ENCODE data around the gene RGS9. TPM values are rescaled to one million over a fixed set of nuclear protein-coding genes. Genes with fewer than 3 reads are reported as not detected.

RGS9 gene
- total and polyA plus RNA-seq, 2 donors (not counting 1 experiment from before 2014, with no cell fraction given), result 1.6 to 1.7 TPM

DNA sequence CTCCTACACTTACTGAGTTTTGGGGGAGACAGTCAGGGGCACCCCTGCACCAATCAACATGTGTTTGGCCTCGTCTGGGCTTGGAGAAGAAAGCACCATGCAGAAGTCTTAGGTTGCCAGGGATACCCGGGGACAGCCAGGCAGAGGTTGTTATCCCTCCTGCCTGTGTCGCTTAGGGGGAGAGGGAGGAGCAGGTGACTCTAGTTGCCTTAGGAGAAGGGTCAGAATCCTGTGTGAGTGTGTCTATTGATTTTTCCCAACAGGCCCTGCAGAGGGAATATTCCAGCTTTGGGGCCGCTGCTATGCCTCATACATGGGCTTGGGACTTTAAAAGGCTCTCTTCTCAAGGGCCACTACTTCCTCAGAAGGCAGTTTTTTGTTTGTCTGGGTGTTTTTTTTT lies 89.1 kb downstream of the RGS9 start:
- Histone ChIP-seq H3K9ac (ENCODE audit: insufficient read depth, low read length) (no peak overlapping the region), H3K27ac (ENCODE audit: insufficient read depth, low read length) (no peak overlapping the region), H3K27me3 (ENCODE audit: control insufficient read depth, insufficient read depth, low read length) (no peaks in the 10 kb centered on the region), H3K36me3 (ENCODE audit: control insufficient read depth, insufficient read depth, low read length) (no peaks in the 10 kb centered on the region), H3K4me1 (ENCODE audit: control insufficient read depth, extremely low read depth, insufficient read depth, low read length) (no peaks in the 10 kb centered on the region), H3K79me2 (ENCODE audit: control insufficient read depth, insufficient read depth, low read length) (no peaks in the 10 kb centered on the region), H3K9me3 (ENCODE audit: control insufficient read depth, insufficient read depth, low read depth, low read length) (no peaks in the 10 kb centered on the region), H3K4me2 (ENCODE audit: extremely low read depth, insufficient read depth, low read length) (no peak overlapping the region), H2AFZ (ENCODE audit: low read length) (no peak overlapping the region), H3K4me3 (replicated peaks in 1 of 4; ENCODE audit: control extremely low read depth in 1 of 4, insufficient read depth in 1 of 4, low read depth in 3 of 4, low read length in 4 of 4) (no peak overlapping the region), H4K20me1 (ENCODE audit: control insufficient read depth, extremely low read depth, insufficient read depth, low read length) (no peaks in the 10 kb centered on the region)
- no peak for TF ChIP-seq EZH2 (IDR thresholded peaks at IDR 0.05; ENCODE audit: low read length, missing control alignments)
- TF ChIP-seq, protein P1, sequence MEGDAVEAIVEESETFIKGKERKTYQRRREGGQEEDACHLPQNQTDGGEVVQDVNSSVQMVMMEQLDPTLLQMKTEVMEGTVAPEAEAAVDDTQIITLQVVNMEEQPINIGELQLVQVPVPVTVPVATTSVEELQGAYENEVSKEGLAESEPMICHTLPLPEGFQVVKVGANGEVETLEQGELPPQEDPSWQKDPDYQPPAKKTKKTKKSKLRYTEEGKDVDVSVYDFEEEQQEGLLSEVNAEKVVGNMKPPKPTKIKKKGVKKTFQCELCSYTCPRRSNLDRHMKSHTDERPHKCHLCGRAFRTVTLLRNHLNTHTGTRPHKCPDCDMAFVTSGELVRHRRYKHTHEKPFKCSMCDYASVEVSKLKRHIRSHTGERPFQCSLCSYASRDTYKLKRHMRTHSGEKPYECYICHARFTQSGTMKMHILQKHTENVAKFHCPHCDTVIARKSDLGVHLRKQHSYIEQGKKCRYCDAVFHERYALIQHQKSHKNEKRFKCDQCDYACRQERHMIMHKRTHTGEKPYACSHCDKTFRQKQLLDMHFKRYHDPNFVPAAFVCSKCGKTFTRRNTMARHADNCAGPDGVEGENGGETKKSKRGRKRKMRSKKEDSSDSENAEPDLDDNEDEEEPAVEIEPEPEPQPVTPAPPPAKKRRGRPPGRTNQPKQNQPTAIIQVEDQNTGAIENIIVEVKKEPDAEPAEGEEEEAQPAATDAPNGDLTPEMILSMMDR (conservative IDR thresholded peaks at IDR 0.05 in 1 of 2, IDR thresholded peaks at IDR 0.05 in 1 of 2; ENCODE audit: low read depth in 1 of 2, low read length in 2 of 2), result no peak
- no peak for DNase-seq (ENCODE audit: low read depth in 2 of 2)

DNA sequence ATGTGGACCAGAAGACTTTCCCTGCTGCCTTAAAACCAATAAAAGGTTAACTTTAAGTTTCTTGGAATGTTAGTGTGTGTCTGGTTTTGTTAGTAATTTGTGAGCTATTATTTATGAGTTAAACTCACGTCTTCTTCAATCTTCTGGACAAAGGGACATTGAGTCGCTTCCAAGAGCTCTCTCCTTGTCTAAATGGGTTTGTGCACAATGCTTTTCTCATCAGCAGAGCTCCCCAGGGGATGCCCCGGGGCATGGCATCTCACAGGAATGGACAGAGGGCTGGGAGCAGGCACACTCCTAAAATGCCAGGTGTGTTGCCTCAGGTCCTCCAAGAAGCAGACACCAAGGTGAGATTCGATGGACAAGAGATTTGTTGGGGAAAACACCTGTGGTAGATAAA lies 90.5 kb downstream of the RGS9 start:
- no peak overlapping the region for H3K27ac ChIP-seq (ENCODE audit: insufficient read depth, low read length)
- H3K36me3 ChIP-seq (ENCODE audit: control insufficient read depth, insufficient read depth, low read length), result no peaks in the 10 kb centered on the region
- TF ChIP-seq EZH2 (IDR thresholded peaks at IDR 0.05; ENCODE audit: low read length, missing control alignments), result no peak
- TF ChIP-seq, protein P1 (conservative IDR thresholded peaks at IDR 0.05 in 1 of 2, IDR thresholded peaks at IDR 0.05 in 1 of 2; ENCODE audit: low read depth in 1 of 2, low read length in 2 of 2), result no peak
- no peak for DNase-seq (ENCODE audit: low read depth in 2 of 2)
- H3K4me3 ChIP-seq (replicated peaks in 1 of 4; ENCODE audit: control extremely low read depth in 1 of 4, insufficient read depth in 1 of 4, low read depth in 3 of 4, low read length in 4 of 4), result no peak overlapping the region
- H3K9ac ChIP-seq (ENCODE audit: insufficient read depth, low read length), result no peak overlapping the region
- H3K27me3 ChIP-seq (ENCODE audit: control insufficient read depth, insufficient read depth, low read length), result no peaks in the 10 kb centered on the region
- H4K20me1 ChIP-seq (ENCODE audit: control insufficient read depth, extremely low read depth, insufficient read depth, low read length), result no peaks in the 10 kb centered on the region
- H3K9me3 ChIP-seq (ENCODE audit: control insufficient read depth, insufficient read depth, low read depth, low read length), result no peaks in the 10 kb centered on the region
- H2AFZ ChIP-seq (ENCODE audit: low read length), result no peak overlapping the region
- H3K79me2 ChIP-seq (ENCODE audit: control insufficient read depth, insufficient read depth, low read length), result no peaks in the 10 kb centered on the region
- no peaks in the 10 kb centered on the region for H3K4me1 ChIP-seq (ENCODE audit: control insufficient read depth, extremely low read depth, insufficient read depth, low read length)
- no peak overlapping the region for H3K4me2 ChIP-seq (ENCODE audit: extremely low read depth, insufficient read depth, low read length)

DNA sequence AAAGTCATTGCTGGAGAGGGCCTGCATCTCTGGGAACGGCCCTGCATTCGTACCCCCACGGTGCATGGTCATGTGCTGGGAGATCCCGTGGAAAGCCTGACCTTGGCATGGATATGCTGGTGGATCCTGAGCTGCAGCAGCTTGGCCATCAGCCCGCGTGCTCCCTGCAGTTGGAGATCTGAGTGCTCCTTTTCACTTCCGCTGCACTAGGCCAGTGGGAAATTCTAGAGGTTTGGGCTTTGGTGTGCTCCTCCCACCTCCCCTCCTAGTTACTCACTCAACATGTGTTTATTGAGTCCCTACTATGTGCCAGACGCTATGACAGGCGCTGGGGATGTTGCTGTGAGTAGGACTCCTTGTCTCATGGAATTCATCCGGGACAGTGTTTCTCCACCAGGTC lies 91.1 kb downstream of the RGS9 start:
- H3K27ac ChIP-seq (ENCODE audit: insufficient read depth, low read length), result no peak overlapping the region
- no peaks in the 10 kb centered on the region for H3K79me2 ChIP-seq (ENCODE audit: control insufficient read depth, insufficient read depth, low read length)
- H3K36me3 ChIP-seq (ENCODE audit: control insufficient read depth, insufficient read depth, low read length), result no peaks in the 10 kb centered on the region
- no peaks in the 10 kb centered on the region for H3K27me3 ChIP-seq (ENCODE audit: control insufficient read depth, insufficient read depth, low read length)
- H3K9ac ChIP-seq (ENCODE audit: insufficient read depth, low read length), result no peak overlapping the region
- no peak overlapping the region for H3K4me2 ChIP-seq (ENCODE audit: extremely low read depth, insufficient read depth, low read length)
- TF ChIP-seq, protein P1 (conservative IDR thresholded peaks at IDR 0.05 in 1 of 2, IDR thresholded peaks at IDR 0.05 in 1 of 2; ENCODE audit: low read depth in 1 of 2, low read length in 2 of 2), result no peak
- no peak for TF ChIP-seq EZH2 (IDR thresholded peaks at IDR 0.05; ENCODE audit: low read length, missing control alignments)
- H4K20me1 ChIP-seq (ENCODE audit: control insufficient read depth, extremely low read depth, insufficient read depth, low read length), result no peaks in the 10 kb centered on the region
- H3K4me3 ChIP-seq (replicated peaks in 1 of 4; ENCODE audit: control extremely low read depth in 1 of 4, insufficient read depth in 1 of 4, low read depth in 3 of 4, low read length in 4 of 4), result no peak overlapping the region
- H2AFZ ChIP-seq (ENCODE audit: low read length), result no peak overlapping the region
- H3K9me3 ChIP-seq (ENCODE audit: control insufficient read depth, insufficient read depth, low read depth, low read length), result no peaks in the 10 kb centered on the region
- no peaks in the 10 kb centered on the region for H3K4me1 ChIP-seq (ENCODE audit: control insufficient read depth, extremely low read depth, insufficient read depth, low read length)
- DNase-seq (ENCODE audit: low read depth in 2 of 2), result no peak

All from fibroblast of lung (primary cell).